GM18517 (cell line): ENCODE results near the gene DLL4.
"Not testable (repeated sequence)": the region's sequence is repeated elsewhere in the genome, so short reads cannot be mapped to it uniquely, and the experiment has no call there.

Experiments used
- ATAC-seq: cut with Tn5 transposase; IDR thresholded peaks from one replicate; pipeline ENCODE4 v1.9.1; 2021; ENCODE audit warnings: mild to moderate bottlenecking, moderate library complexity; ENCODE audit not compliant: unreplicated experiment

DLL4 gene

DNA sequence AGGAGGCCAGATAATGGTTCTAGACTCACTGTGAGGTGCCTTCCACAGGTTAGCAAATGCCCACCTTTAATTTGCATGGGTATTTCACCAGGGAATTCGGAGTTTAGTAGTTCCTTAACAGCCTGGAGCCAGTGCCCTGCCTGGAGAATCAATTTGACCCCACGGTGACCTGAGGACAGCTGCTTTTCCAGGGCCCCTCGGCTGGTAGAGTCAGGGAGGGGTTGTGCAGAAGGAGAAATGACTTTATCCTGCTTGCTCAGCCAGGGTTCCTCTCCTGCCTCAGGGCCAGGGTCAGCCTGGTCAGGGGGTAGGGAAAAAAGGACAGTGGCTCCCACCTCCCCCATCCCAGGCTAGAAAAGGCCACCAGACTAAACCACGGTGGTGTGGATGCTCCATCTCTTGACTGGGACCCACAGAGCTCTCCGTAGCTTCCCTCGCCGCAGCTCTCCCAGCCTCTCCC is 12.0 kb downstream of the DLL4 start:
- no peak for ATAC-seq

DNA sequence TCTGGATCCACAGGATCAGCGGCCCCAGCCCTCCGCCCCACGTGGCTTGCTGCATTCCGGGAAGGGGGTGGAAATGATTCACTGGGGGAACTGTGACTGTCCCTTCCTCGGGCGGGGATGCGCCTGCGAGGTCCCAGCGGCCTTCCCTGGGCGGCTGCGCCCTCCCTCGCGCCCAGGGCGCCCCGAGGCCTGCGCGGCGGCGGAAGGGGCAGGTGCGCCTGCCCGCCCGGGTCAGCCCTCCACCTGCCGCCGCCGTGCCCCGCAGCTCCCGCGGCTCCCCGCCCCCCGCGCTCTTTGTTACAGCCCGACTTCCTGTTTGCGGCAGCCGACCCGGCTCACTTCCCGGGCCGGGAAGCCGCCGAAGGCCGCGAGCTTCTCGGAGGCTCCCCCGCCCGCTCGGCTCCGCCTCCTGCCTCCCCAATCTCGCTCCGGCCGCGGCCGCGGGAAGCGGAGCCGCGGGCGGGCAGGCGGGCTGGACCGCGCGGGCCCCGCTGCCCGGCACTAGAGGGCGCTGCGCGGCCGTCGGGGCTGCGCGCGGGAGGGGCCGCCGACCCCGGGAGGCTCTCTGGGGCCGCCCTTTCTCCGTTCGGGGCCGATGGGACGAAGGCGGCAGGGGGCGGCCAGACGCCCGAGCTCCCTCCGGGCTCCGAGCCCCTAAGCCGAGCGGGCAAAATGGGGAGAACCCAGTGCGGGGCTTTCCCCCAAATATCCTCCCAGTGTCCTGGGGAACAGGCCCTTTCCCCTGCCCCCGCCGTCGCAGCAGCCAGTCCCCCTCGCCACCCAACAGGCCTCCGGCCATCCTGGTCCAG is 12.6 kb downstream of the DLL4 start:
- peak; percentile 40 for ATAC-seq

DNA sequence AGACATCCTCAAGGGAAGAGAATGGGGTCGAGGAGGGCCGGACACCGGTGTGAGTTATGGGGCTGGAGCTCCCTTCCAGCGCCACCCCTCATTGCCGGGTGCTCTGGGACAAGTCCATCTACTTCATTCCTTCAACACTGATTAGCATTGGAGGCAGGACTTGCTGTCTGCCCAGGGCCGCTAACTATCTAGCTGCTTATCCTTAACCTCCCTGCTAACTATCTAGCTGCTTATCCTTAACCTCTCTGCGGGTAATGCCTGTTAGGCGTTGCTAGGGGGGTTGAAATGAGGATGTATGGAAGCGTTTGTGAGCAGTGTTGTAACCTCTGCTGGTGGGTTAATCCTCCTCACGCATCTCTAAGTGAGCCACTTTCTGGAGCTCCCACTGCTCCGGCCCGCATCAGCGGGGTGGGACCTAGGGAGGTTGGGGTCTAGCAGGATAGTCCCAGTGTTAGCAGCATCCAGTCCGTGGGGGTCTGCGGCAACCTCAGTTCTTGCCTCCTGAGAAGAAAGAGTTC is 13.3 kb downstream of the DLL4 start:
- peak; percentile 9 for ATAC-seq

DNA sequence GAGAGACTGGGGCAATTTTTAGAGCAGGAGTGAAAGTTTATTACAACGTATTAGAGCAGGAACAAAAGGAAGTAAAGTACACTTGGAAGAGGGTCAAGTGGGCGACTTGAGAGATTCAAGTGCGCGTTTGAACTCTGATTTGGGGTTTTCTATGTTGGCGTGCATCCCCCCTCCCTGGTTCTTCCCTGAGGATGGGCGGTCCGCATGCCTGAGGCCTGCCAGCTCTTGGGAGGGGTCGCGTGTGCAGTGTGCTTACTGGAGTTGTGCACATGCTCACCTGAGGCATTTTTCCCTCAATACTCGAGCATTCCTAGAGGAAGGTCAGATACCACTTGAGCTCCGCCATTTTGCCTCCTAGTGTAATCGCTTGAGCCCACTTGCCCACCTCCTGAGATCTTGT is 13.7 kb downstream of the DLL4 start:
- ATAC-seq: no peak

DNA sequence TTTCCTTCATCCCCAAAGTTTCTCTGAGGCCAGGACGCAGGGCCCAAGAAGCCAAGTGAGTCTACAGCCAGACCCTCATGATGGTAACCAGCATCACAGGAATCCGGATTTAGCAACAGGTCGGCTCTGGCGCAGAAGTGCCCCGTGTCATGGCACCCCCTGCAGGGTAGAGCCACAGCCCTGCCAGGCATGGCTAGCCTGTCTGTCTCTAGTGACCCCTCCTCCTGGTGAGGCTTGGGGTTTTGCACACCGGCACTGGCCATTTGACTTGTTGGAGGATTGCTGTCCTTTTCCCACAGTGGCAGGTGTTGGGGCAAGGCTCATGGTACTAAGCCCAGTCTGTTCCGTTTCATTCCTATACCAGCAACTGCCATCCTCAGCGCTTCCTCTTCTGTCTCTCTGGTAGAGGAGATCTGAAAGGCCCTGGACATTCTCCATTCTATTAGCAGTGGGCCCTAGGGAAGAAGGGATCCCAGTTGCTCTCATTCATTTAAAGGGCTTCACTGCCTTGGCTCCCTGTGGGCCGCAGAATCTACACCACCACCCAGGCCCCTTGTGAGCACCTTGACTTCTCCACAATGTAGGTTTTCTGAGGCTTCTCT is 14.7 kb downstream of the DLL4 start:
- no peak for ATAC-seq

DNA sequence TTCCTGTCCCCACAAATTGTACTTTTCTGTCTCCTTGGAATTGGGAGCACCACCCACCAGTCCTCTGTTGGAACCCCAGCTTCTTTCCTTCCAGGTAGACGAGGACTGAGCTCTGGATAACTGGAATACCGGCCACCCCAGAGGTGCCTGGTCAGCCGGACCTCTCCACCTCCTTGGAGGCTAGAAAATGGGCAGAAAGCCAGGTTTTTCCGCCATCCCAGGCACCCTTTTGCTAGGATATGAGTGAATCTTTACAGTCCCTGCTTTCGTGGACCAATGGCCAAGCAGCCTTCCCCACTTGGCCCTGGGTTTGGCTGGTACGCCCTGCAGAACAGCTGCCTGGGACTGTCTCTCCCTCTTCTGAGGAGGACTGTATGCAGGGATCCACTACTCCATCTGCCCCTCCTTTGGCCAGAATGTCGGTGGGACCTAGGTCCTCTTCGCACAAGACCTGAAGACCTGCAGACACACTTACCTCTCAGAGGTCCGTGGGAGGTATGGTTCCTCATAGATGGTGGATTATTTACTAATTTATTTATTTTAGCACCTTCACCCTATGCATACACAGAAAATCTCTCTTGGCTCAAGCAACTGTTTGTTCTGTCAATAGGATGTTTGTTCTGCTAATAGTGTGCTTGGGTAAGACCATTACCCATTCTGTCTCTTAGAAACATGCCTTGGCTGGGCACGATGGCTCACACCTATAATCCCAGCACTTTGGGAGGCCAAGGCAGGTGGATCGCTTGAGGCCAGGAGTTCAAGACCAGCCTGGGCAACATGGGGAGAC is 15.6 kb downstream of the DLL4 start:
- ATAC-seq: no peak

DNA sequence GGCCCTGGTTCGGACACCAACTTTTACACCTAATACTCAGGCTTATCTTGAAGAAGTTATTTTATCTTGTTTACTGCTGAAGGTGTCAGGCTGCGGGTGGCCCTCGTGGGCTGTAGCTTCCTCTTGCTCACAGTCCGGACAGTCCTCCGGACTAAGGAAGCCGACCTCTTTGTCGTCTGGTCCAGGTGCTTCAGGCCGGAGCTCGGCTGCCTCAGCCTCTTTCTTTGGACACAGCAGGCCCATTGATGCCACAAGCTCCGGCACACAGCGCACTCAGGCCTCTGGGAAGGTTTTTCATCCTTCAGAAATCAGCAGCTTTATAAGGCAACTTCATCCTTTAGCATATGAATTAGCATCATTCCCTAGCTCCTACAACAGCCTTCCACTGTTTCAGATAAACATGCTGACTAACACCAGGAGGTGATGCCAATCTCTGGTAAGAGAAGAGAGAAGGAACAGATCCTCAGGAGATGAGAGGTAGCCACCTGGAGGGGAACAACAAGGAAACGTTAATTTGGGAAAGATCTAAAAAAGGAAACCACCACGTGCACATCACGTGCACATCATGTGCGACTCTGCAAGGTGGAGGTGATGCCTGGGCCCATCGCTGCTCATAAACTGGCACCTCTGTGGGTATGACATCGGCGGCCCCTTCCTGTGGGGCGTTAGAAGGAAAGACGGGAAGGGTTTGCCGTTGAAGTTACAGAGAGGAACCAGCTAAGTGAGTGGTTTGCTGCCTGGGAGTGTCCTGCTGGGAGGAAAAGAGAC is 19.8 kb downstream of the DLL4 start:
- no peak for ATAC-seq

DNA sequence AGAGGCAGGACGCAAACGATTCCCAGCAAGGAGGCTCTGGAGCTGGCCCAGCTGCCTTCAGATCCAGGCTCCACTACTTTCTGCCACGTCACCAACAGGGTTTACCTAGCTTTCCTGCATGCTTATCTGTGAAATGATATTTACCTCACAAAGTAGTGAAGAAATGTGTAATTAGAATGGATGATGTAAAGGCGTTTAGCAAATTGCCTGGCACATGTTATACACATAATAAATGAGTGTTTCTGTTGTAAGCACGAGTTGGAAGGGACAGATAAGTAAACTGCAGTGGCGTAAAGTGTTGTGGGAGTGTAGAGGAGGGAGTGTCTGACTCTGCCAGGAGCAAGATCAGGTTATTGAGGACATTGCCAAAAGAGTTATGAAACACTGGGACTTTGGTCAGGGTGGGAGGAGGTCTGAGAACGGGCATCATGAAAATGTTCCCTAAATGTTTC is 20.6 kb downstream of the DLL4 start:
- ATAC-seq: no peak

DNA sequence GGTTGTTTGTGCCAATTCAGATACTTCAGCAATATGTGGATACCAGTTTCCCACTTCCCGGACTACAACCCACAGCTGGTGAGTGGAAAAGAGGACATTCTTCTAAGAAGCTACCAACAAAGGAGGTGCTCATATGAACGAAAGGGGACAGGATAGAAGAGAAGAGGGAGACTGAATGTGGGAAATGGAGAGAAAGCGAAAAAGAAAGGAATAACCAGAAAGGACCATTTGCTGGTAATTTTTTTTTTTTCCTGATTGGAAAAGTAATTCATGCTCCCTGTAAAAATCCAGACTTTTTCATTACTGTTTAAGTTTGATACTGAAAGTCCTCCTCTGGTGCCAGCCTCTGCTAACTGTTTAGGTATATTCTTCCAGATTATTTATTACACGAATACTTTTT is 22.6 kb downstream of the DLL4 start:
- ATAC-seq: no peak

DNA sequence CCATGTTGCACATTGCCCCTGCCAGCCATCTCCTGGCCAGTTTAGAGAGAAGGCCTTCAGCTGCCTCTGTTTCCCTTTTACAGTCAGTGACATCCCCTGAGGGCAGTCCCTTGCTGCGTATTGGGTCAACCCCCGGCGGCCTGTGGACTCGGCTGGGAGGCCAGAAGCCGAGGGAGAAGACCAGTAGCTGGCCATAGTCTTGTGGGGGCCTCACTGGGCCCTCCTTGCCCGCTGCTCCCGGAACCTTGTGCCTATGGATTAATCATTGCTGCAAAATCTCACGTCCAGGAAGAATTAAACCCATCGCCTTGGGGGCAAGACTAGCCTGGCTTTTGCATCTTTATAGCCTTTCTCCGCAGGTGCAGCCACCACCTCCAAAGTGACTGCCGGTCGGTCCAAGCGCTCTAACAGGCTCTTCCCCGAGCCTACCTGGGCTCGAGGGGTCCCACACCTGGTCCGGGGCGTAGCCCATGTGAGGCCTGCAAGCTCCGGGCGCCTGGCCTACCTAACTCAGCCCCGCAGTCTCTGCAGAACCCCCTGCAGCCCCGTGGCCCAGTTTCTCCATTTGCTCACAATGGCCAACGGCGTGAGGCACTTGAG is 23.3 kb downstream of the DLL4 start:
- ATAC-seq: no peak

DNA sequence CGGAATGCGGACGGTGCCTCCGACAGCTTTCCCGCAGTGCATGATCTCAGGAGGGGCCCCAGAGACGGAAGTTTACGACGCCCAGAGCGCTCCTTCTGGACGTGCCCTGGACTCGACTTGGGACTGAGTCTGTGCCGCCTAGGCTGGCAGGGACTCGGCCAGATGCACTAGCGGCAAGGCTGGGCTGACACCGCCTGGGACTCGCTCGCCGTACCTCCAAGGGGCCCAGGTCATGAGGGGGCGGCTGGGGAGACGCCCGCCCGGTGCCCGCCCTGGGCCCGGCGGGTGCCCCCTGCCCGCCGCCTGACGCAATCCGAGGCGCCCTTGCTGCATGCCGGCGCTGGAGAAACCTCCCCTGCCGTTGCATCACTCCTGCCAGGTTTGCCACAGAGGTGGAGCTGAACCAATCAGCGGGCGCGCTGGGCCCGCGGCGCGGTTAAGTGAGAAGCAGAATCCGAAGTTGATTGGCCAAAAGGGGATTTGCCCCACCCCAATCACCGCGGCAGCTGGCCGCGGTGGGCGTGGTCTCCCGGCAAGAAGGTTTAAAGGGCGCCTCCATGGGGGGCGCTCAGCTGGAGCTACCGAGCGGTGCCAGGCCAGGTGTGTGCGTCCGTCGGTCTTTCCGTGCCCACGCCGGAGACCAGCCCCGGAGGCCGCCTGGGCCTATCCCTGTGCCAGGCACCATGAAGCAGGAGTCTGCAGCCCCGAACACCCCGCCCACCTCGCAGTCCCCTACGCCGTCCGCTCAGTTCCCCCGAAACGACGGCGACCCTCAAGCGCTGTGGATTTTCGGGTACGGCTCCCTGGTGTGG is 24.0 kb downstream of the DLL4 start, which contains the start of gene CHAC1:
TSS of gene CHAC1 (plus strand) at position 571 of the 812 bp plus-strand sequence. CDS start at position 684, 113 bp downstream.
- peak; percentile 96 for ATAC-seq

DNA sequence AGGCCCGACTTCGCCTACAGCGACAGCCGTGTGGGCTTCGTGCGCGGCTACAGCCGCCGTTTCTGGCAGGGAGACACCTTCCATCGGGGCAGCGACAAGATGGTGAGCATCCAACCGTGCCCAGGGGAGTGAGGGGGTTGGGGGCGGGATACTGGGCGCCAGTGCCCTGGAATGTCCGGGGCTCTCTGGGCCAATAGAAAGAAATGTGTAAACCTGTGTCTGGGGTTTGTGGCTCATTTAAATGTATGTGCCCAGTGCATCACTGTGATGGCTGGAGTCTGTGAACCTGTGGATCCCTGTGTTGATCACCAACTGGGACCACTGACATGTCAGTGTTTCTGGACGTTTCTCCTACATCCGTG is 24.6 kb downstream of the DLL4 start:
- no peak for ATAC-seq

DNA sequence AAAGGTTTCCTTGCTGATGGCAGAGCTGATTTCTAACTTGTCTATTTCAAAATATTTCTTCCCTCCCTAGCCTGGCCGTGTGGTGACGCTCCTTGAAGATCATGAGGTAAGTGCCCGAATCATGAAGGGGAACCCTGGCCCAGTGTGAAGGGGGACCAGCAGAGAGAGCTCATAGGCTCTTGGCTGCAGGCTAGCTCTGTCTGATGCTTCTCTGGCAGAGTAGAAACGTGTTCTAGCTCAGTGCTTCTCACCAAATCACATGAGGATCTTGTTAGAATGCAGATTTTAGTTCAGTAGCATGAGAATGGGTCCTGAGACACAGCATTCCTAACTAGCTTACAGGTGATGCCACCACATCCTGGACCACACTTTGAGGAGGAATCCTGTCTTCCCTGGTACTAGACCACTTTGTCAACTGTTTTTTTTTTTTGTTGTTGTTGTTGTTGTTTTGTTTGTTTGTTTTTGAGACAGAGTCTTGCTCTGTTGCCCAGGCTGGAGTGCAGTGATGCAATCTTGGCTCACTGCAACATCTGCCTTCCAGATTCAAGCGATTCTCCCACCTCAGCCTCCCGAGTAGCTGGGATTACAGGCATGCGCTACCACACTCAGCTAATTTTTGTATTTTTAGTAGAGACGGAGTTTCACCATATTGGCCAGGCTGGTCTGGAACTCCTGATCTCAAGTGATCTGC is 25.2 kb downstream of the DLL4 start:
- ATAC-seq: not testable (repeated sequence)

DNA sequence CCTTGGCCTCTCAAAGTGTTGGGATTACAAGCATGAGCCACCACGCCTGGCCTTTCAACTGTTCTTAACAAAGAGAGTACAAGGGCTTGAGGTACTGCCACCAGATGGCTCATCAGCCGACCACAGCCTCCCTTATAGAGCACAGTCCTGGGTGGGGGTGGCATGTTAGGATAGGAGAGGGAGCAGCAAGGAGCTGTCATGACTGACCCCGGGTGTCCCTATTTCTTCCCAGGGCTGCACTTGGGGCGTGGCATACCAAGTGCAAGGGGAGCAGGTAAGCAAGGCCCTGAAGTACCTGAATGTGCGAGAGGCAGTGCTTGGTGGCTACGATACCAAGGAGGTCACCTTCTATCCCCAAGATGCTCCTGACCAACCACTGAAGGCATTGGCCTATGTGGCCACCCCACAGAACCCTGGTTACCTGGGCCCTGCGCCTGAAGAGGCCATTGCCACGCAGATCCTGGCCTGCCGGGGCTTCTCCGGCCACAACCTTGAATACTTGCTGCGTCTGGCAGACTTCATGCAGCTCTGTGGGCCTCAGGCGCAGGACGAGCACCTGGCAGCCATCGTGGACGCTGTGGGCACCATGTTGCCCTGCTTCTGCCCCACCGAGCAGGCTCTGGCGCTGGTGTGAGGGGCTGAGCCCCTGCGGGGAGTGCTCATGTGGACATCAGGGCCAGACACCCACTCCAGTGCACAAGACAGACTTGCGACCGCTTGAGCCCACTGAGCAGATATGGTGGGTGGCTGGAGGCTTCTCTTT is 26.2 kb downstream of the DLL4 start:
- no peak for ATAC-seq

DNA sequence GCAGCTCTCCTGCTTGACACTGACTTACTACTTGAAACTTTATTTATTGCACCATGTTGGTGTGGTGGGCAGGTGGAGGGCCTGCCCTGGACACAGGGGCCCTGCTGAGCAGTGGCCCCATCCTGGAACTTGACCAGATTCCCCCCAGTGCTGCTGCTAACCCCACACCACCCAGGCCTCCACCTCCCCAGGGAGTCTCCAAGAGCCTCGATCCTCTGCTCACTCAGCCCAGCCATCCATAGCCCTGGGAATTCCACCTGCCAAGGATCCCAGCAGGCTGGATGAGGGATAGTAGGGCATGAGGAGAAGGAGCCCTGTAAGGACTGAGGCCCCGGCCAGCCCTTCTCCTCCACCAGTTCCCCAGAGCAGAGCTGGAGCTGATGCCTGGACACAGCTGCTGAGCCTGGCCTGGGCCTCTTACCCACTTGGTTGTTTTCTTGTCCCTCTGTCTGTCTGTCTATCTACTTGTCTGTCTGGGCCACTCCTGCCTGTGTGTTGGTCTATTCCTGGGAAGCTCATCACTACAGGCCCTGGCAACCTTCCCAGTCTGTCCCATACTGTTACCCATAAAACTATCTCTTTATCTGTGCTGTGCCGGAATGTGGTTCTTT is 26.9 kb downstream of the DLL4 start:
- no peak for ATAC-seq

DNA sequence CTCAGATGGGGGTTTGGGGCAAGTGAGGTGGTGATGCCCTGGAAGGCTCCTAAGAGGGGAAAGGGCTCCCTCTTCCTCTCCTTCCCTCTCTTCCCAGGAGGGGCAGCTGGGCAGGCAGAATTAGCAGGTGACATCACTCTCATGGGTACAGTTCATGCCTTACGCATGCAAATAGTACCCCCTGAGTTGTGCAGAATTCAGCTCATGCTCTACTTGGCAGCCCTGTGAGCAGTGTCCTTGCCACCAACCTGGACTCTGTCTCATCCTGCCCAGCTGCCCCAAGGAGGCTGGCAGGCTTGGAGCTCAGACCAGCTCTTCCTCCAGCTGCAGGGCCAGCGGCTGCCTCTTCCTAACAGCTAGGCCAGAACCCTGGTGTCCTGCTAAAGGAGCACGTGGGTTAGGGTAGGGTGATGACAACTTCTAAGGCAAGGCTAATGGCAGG is 27.4 kb downstream of the DLL4 start:
- ATAC-seq: no peak

DNA sequence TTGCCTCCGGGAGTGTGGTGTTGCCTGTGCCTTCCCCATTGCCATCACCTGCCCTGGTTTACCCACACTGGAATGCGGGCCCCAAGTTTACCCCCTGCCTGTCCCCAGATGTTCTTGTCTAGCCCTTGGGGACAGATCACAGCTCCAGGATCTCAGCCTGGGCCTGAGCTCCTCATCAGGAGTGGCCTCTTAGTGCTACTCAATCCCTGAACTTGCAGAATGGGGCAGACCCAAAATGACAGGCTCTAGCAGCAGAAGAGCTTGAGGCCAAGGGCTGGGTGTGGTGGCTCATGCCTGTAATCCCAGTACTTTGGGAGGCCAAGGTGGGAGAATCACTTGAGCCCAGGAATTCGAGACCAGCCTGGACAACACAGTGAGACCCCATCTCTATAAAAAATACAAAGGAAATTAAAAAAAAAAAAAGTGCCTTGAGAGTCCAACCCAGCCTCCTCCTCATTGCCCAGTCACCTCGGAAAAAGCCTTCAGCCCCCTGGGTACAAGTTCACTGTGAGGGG is 28.0 kb downstream of the DLL4 start:
- ATAC-seq: no peak
